Stimulated activated CD8-positive, alpha-beta memory T cell treated with anti-CD3 and anti-CD28 coated beads, Interleukin-12 subunit alpha, Interleukin-12 subunit beta, amount 100 ng/mL, for 1 hour (primary cell): Measurements from ENCODE around the gene TSNAXIP1.

ENCODE experiments used
- DNase-seq: peaks from one replicate; pipeline ENCODE4 v3.0.0-alpha.2; 2020; ENCODE audit warnings: low read depth

The TSNAXIP1 gene

GRCh38 chr16:67806428-67807147 is at the start of gene TSNAXIP1, which contains the start of gene RANBP10:
Gene TSNAXIP1, plus strand, starts transcription at chr16:67806889. Its CDS starts 261 bp downstream, at chr16:67807150.
Gene RANBP10, minus strand, starts transcription at chr16:67806560. Its CDS starts 24 bp downstream, at chr16:67806536.
- DNase-seq = peak; percentile 92

- DNase-seq = no peak
Observed at GRCh38 chr16:67758006-67758405, 48.7 kb upstream of the TSNAXIP1 start.

GRCh38 chr16:67758966-67759365 is 47.7 kb upstream of the TSNAXIP1 start:
- no peak for DNase-seq

- no peak for DNase-seq
Observed at GRCh38 chr16:67760206-67760955, 46.3 kb upstream of the TSNAXIP1 start.

GRCh38 chr16:67760956-67761230 is 45.8 kb upstream of the TSNAXIP1 start:
- DNase-seq = no peak

- no peak for DNase-seq
Observed at GRCh38 chr16:67761924-67762323, 44.8 kb upstream of the TSNAXIP1 start.

GRCh38 chr16:67762385-67762784 is 44.3 kb upstream of the TSNAXIP1 start:
- DNase-seq = no peak

- DNase-seq = no peak
Observed at GRCh38 chr16:67763066-67763465, 43.6 kb upstream of the TSNAXIP1 start.

- no peak for DNase-seq
Observed at GRCh38 chr16:67764158-67764667, 42.5 kb upstream of the TSNAXIP1 start.

GRCh38 chr16:67766291-67766690 is 40.4 kb upstream of the TSNAXIP1 start:
- no peak for DNase-seq

GRCh38 chr16:67767953-67768352 is 38.7 kb upstream of the TSNAXIP1 start:
- DNase-seq = no peak

GRCh38 chr16:67770346-67770991 is 36.2 kb upstream of the TSNAXIP1 start:
- no peak for DNase-seq

GRCh38 chr16:67773099-67773498 is 33.6 kb upstream of the TSNAXIP1 start:
- no peak for DNase-seq

GRCh38 chr16:67773569-67774456 is 32.9 kb upstream of the TSNAXIP1 start:
- DNase-seq = no peak

- DNase-seq = no peak
Observed at GRCh38 chr16:67774457-67774853, 32.2 kb upstream of the TSNAXIP1 start.

- no peak for DNase-seq
Observed at GRCh38 chr16:67775273-67775672, 31.4 kb upstream of the TSNAXIP1 start.

- no peak for DNase-seq
Observed at GRCh38 chr16:67779256-67780014, 27.3 kb upstream of the TSNAXIP1 start.

GRCh38 chr16:67780847-67781564 is 25.7 kb upstream of the TSNAXIP1 start:
- no peak for DNase-seq

GRCh38 chr16:67781565-67781921 is 25.1 kb upstream of the TSNAXIP1 start:
- DNase-seq = no peak

GRCh38 chr16:67782567-67783352 is 23.9 kb upstream of the TSNAXIP1 start:
- no peak for DNase-seq
